Activated CD4-positive, alpha-beta T cell treated with anti-CD3 and anti-CD28 coated beads, Interleukin-2, amount 10 ng/mL, durations not matched to agents 24 days and 14 days (primary cell): ENCODE measurements around the gene ADGRV1. TPM values are rescaled to one million over a fixed set of nuclear protein-coding genes. Genes with fewer than 3 reads are reported as not detected.

Experiments
- total RNA-seq: library from RNA; stranded (reverse); gene quantifications from 2 replicates; pipeline ENCODE4 v1.2.3, GENCODE V29; 2022

ADGRV1 gene
- total RNA-seq, 1 donor from 2014 or later: 0.63 TPM

Other genes starting within 250 kb of the ADGRV1 start
- 39.4 and 40.0 TPM in 2 replicates for gene CETN3, start 149.0 kb upstream of the ADGRV1 start, total RNA-seq
- 6.1 and 6.4 TPM in 2 replicates for gene MBLAC2, start 84.0 kb upstream of the ADGRV1 start, total RNA-seq
- gene POLR3G, start 83.9 kb upstream of the ADGRV1 start, total RNA-seq: 22.2 and 25.1 TPM in 2 replicates
- gene LYSMD3, start 29.2 kb upstream of the ADGRV1 start, total RNA-seq: 11.3 and 12.9 TPM in 2 replicates